HG03354 (cell line): ENCODE results near the gene ALB.

Source experiments
- ATAC-seq: cut with Tn5 transposase; IDR thresholded peaks from one replicate; pipeline ENCODE4 v1.9.1; 2021; ENCODE audit warnings: mild to moderate bottlenecking; ENCODE audit not compliant: unreplicated experiment, poor library complexity, severe bottlenecking

ALB gene

GRCh38 chr4:73446336-73446938, 42.4 kb downstream of the ALB start:
- peak; percentile 100 for ATAC-seq

DNA sequence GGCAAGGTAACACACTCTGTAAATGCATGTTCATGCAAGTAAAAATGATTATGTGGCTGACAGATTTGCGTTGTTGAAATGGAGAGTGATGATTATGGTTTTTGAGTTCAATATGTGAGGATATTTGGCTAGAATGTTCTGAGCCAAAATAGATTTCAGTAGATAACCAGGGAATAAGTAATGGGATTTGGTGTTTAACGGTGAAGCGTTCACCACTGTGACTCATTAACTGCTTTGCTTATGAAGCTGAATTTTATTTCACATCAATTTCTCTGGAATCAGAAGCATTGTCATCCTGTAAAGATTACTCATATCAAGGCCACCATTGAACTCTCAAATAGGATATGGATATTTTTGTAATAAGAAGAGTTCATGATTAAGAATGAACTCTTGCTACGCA, 43.6 kb downstream of the ALB start:
- ATAC-seq, result no peak

DNA sequence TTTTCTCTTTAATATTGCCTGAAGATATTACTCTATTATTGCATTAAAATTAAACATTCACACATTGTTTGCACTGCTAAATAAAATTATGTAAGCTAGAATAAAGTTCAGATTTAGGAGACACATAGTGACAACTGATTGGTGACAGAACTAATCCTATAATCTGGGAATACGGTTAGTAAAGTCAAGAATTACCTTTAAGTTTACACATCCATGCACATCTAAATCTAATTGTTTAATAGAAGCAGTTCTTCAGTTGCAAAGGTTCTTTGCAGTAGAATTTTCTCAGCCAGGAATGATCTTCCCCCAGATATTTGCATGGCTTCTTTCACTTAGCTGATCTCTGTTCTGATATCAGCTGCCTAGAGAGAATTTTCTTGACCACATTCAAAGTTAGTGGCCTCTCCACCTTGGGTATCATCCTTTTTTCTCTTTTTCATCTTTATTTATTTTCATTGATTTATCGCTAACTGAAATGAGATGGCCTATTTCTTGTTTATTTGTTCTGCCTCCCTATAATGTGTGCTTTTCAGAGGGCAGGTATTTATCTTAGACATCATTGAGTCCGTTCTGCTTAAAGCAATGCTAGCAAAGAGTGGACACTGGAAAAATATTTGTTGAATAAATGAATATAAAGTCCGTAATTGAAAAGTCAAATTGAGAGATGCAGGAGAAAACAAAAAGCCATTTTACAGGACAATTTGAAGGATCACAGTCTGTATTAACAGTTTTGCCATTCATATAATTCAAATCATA, 44.5 kb downstream of the ALB start:
- no peak for ATAC-seq

- ATAC-seq, result no peak
Measured at GRCh38 chr4:73450398-73451004, 46.4 kb downstream of the ALB start.

GRCh38 chr4:73451404-73451803, 47.3 kb downstream of the ALB start:
- no peak for ATAC-seq

- ATAC-seq, result no peak
Measured at GRCh38 chr4:73451981-73452747, 48.1 kb downstream of the ALB start.

GRCh38 chr4:73452953-73453700, 49.0 kb downstream of the ALB start:
- no peak for ATAC-seq

DNA sequence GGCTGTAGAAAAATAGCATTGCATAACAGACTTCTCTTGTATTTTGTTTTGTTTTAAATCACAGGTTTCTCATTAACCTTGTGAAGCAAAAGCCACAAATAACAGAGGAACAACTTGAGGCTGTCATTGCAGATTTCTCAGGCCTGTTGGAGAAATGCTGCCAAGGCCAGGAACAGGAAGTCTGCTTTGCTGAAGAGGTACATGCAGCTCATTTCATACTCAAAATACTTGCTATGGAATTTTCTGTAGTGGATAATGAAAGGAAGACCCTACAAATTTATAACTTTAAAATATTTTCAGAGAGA, 49.6 kb downstream of the ALB start:
- no peak for ATAC-seq

DNA sequence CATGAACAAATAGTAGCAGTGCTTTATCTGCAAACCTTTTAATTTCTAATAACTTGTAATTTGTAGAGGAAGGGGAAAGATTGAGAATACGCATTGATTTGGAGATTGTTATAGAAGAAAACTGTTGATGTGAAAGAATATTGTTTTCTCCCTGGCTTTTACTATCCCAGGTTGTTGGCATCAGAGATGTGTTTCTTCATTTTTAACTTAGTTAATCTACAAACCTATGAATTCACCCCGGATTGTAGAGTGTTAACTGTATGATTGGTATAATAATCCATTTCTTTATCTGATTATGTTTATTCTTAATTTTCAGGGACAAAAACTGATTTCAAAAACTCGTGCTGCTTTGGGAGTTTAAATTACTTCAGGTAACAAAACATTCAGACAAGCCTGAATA, 50.8 kb downstream of the ALB start:
- ATAC-seq, result no peak

- ATAC-seq, result no peak
Measured at GRCh38 chr4:73456177-73457022, 52.3 kb downstream of the ALB start.

GRCh38 chr4:73458184-73459047, 54.3 kb downstream of the ALB start:
- no peak for ATAC-seq

DNA sequence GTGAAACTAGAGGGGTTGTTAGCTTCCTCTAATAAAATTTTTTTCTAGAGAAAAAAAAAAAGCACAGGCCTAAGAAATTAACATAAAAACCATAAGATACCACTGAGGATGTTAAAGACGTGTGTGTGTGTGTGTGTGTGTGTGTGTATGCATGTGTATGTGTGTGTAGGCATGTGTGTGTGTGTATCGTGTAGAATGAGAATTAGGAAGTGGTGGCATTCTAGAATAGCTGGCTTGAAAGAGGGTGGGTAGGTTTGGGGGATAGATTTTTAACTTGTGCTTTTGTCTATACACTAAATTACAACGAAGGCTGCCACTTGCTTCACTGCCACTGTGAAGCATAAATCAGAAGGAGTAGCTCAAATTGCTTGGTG, 54.9 kb downstream of the ALB start:
- no peak for ATAC-seq

DNA sequence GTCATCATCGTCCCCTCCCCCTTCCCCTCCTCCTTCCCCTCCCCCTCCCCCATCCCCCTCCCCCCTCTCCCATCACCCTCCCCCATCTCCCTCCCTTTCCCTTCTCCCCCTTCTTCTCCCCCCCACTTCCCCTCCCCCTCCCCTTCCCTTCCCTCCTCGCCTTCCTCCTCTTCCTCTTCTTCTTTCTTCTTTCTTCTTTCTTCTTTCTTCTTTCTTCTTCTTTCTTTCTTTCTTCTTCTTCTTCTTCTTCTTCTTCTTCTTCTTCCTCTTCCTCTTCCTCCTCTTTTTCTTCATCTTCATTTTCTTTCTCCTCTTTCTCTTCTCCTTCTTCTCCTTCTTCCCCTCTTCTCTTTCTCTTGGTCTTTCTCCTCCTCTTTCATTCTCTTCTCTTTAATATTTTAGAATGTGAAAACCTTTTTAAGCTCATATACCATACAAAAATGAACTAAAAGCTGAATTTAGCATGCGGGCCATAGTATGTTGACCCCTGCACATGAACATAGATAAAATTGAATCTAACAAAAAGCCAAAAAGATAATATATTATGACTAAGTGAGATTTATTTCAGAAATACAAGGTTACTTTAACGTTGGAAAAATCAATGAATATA, 56.9 kb downstream of the ALB start:
- no peak for ATAC-seq

- ATAC-seq, result no peak
Measured at GRCh38 chr4:73468170-73468569, 64.1 kb downstream of the ALB start.

DNA sequence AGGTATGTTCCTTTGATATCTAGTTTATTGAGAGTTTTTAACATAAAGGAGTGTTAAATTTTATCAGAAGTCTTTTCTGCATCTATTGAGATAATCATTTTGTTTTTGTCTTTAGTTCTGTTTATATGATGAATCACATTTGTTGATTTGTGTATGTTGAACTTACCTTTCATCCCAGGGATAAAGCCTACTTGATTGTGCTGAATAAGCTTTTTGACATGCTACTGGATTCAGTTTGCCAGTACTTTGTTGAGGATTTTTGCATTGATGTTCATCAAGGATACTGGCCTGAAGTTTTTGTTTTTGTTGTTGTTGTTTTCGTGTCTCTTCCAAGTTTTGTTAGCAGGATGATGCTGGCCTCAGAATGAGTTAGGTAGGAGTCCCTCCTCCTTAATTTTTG, 66.6 kb downstream of the ALB start:
- ATAC-seq, result no peak
